Mucosa of descending colon (tissue), 3 donors: ENCODE measurements around the gene SPTY2D1. TPM values are rescaled to one million over a fixed set of nuclear protein-coding genes. Genes with fewer than 3 reads are reported as not detected.

ENCODE experiments used
- ATAC-seq: fragments of 200-7000 bp; cut with Tn5 transposase; one replicate; pipeline ENCODE4 v1.9.1; 2020; ENCODE audit warnings: mild to moderate bottlenecking, moderate library complexity
- DNase-seq, 3 donors: peaks; one replicate each; pipeline ENCODE4 v3.0.0-alpha.2; 2020
- H3K36me3 ChIP-seq: fragments of 200-600 bp; one replicate; pipeline ENCODE4 v1.8.0; 2021; ENCODE audit warnings: low read depth, mild to moderate bottlenecking
- H3K4me1 ChIP-seq: fragments of 200-600 bp; one replicate; pipeline ENCODE4 v1.8.0; 2021; ENCODE audit warnings: low read depth, mild to moderate bottlenecking
- H3K4me3 ChIP-seq: fragments of 200-600 bp; one replicate; pipeline ENCODE4 v1.8.0; 2021; ENCODE audit warnings: mild to moderate bottlenecking
- H3K9me3 ChIP-seq: fragments of 200-600 bp; one replicate; pipeline ENCODE4 v1.8.0; 2021; ENCODE audit warnings: mild to moderate bottlenecking
- CTCF ChIP-seq: fragments of 200-600 bp; IDR thresholded peaks from one replicate; pipeline ENCODE4 v1.8.0; 2022; ENCODE audit warnings: antibody characterized with exemption, mild to moderate bottlenecking
- intact Hi-C, 2 donors: fragments of 100-400 bp; cut with DNase I in 1 of 2; cut with micrococcal nuclease in 1 of 2; formaldehyde crosslinking; loops; one replicate each; pipeline versions ENCODE4 v1.11.0 to v1.11.1; 2022; cut with DNase I, micrococcal nuclease
- total RNA-seq, 3 donors: library from RNA; stranded (reverse); fragmentation: NEBNext Ultra II Directional in 2 of 3; extraction: Animal tissue kit (Norgen Biotek cat#: 25700) in 2 of 3; gene quantifications; one replicate each; pipeline versions ENCODE4 v1.2.1 to v1.2.4, GENCODE V29; 2021 to 2023
- donor health status: DM: no; HTN: no; CAD: no; lungs with moderate emphysema.
- donor health status: DM: no; HTN: no; CAD: no.
- donor health status: DM: no; HTN: yes; CAD: no.

SPTY2D1 gene
- total RNA-seq, 3 donors from 2014 or later = 18.5 to 20.2 (median 18.6) TPM

DNA sequence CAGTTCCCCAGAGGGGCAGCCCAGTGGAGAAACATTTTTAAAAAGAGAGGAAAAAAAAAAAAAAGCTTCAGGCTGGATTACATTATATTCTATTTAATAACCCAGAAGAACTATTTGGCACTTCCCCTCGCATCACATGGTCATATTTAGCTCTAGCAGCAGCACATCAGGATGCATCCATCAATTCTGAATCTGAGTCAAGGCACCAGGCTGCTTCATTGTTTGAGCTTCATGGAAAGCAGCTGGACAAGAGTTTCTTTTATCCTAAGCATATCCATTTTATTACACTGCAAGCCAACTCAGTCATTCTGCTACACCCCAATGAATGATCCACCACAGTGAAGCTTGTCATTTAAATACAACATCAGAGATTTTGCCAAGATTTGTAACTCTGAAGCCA lies 10.0 kb downstream of the SPTY2D1 start:
- ATAC-seq (no peak), DNase-seq (no peak)
- peaks cover 5% of the 10 kb centered on the region for H3K4me1 ChIP-seq
- no peak for TF ChIP-seq CTCF
- no peak overlapping the region for H3K4me3 ChIP-seq
- no peaks in the 10 kb centered on the region for H3K9me3 ChIP-seq
- no peaks in the 10 kb centered on the region for H3K36me3 ChIP-seq
- intact Hi-C loops = no loop called here

DNA sequence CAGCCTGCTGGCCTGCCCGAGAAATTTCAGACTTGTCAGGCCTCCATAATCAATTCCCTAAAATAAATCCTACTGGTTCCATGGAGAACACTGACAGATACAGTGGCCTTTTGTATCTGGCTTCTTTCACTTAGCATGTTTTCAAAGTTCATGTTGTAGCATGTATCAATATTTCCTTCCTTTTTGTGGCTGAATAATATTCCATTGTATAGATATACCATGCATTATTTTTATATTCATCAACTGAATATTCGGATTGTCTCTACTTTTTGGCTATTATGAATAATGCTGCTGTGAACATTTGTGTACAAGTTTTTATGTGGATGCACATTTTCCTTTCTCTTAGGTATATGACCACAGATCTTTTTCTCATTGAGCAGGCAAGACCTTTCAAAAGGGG lies 10.4 kb downstream of the SPTY2D1 start:
- ATAC-seq (no peak), DNase-seq (no peak)
- H3K4me1 ChIP-seq = peaks cover 10% of the 10 kb centered on the region
- intact Hi-C loops = no loop called here
- no peak overlapping the region for H3K4me3 ChIP-seq
- TF ChIP-seq CTCF = no peak
- H3K36me3 ChIP-seq = no peaks in the 10 kb centered on the region
- no peaks in the 10 kb centered on the region for H3K9me3 ChIP-seq

GRCh38 chr11:18618342-18619025 lies 15.7 kb downstream of the SPTY2D1 start:
- H3K36me3 ChIP-seq = no peaks in the 10 kb centered on the region
- H3K4me1 ChIP-seq = peaks cover 5% of the 10 kb centered on the region
- TF ChIP-seq CTCF = no peak
- DNase-seq = no peak
- H3K9me3 ChIP-seq = no peaks in the 10 kb centered on the region
- intact Hi-C loops = no loop called here
- no peak overlapping the region for H3K4me3 ChIP-seq
- no peak for ATAC-seq

GRCh38 chr11:18617688-18618341 lies 16.3 kb downstream of the SPTY2D1 start:
- peak; percentile 40 for ATAC-seq
- TF ChIP-seq CTCF = no peak
- H3K9me3 ChIP-seq = no peaks in the 10 kb centered on the region
- H3K36me3 ChIP-seq = no peaks in the 10 kb centered on the region
- peak in 1 of 3 donors; percentile 18 for DNase-seq
- no peak overlapping the region for H3K4me3 ChIP-seq
- intact Hi-C loops = no loop called here
- H3K4me1 ChIP-seq = peaks cover 5% of the 10 kb centered on the region

GRCh38 chr11:18615628-18616392 lies 18.3 kb downstream of the SPTY2D1 start:
- Histone ChIP-seq H3K36me3 (no peaks in the 10 kb centered on the region), H3K4me1 (peaks cover 5% of the 10 kb centered on the region), H3K9me3 (no peaks in the 10 kb centered on the region), H3K4me3 (no peak overlapping the region)
- intact Hi-C loops = no loop called here
- no peak for DNase-seq
- no peak for ATAC-seq
- no peak for TF ChIP-seq CTCF
